GM21528 (cell line): ENCODE measurements around the gene WDR75.

Experiments
- ATAC-seq: cut with Tn5 transposase; IDR thresholded peaks from one replicate; pipeline ENCODE4 v1.9.1; 2021; ENCODE audit warnings: mild to moderate bottlenecking, moderate library complexity; ENCODE audit not compliant: unreplicated experiment, low FRiP score

The WDR75 gene

GRCh38 chr2:189488008-189488310 is 46.7 kb downstream of the WDR75 start:
- no peak for ATAC-seq

- ATAC-seq, result no peak
Measured at GRCh38 chr2:189492451-189492850, 51.2 kb downstream of the WDR75 start.

- ATAC-seq, result no peak
Measured at GRCh38 chr2:189498205-189498604, 56.9 kb downstream of the WDR75 start.

- no peak for ATAC-seq
Measured at GRCh38 chr2:189499137-189499536, 57.9 kb downstream of the WDR75 start.

GRCh38 chr2:189500456-189501160 is 59.3 kb downstream of the WDR75 start:
- no peak for ATAC-seq

- ATAC-seq, result no peak
Measured at GRCh38 chr2:189501487-189501886, 60.2 kb downstream of the WDR75 start.

GRCh38 chr2:189502714-189503113 is 61.4 kb downstream of the WDR75 start:
- ATAC-seq, result no peak

GRCh38 chr2:189504238-189504637 is 63.0 kb downstream of the WDR75 start:
- no peak for ATAC-seq

GRCh38 chr2:189505492-189505891 is 64.2 kb downstream of the WDR75 start:
- ATAC-seq, result no peak

GRCh38 chr2:189506514-189506976 is 65.3 kb downstream of the WDR75 start:
- ATAC-seq, result no peak

GRCh38 chr2:189511210-189511959 is 70.1 kb downstream of the WDR75 start:
- no peak for ATAC-seq

- ATAC-seq, result no peak
Measured at GRCh38 chr2:189511960-189512319, 70.7 kb downstream of the WDR75 start.

GRCh38 chr2:189512879-189513278 is 71.6 kb downstream of the WDR75 start:
- ATAC-seq, result no peak

- ATAC-seq, result no peak
Measured at GRCh38 chr2:189514104-189514503, 72.8 kb downstream of the WDR75 start.

GRCh38 chr2:189515264-189515663 is 74.0 kb downstream of the WDR75 start:
- ATAC-seq, result no peak

GRCh38 chr2:189516546-189516945 is 75.3 kb downstream of the WDR75 start:
- no peak for ATAC-seq

GRCh38 chr2:189517847-189518535 is 76.7 kb downstream of the WDR75 start:
- no peak for ATAC-seq

- no peak for ATAC-seq
Measured at GRCh38 chr2:189519631-189520387, 78.5 kb downstream of the WDR75 start.

- ATAC-seq, result no peak
Measured at GRCh38 chr2:189521699-189522434, 80.6 kb downstream of the WDR75 start.

GRCh38 chr2:189522435-189523151 is 81.3 kb downstream of the WDR75 start:
- ATAC-seq, result no peak
